ENCODE data around the gene CPZ.

DNA sequence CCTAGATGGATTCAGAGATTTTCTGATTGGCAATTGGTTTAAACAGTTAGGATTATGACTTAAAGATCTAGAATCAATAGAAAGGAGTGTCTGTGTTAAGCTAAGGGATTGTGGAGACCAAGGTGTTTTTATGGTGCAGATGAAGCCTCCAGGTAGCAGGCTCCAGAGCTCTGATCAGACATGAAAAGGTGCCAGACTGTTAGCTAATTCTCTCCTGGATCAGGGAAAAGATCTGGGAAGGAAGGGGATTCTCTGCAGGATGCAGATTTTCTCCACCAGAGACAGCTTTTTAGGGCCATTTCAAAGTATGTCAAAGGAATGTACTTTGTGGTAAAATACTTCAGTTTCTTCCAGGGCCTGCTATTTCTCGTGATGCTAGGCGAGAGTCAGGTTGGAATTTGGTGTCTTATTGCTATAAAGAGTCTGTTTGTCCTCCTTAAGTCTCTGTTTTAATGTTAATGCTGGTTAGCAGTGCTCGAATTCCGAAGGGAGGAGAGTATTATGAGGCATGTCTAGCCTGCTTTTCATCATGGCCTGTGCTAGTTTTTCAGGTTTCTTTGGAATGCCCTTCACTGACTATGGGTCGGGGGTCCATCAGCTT, 24.4 kb upstream of the CPZ start:
- TF ChIP-seq EZH2 (optimal IDR thresholded peaks at IDR 0.05; ENCODE audit: low read depth, low read length) = no peak
- TF ChIP-seq, protein P1, sequence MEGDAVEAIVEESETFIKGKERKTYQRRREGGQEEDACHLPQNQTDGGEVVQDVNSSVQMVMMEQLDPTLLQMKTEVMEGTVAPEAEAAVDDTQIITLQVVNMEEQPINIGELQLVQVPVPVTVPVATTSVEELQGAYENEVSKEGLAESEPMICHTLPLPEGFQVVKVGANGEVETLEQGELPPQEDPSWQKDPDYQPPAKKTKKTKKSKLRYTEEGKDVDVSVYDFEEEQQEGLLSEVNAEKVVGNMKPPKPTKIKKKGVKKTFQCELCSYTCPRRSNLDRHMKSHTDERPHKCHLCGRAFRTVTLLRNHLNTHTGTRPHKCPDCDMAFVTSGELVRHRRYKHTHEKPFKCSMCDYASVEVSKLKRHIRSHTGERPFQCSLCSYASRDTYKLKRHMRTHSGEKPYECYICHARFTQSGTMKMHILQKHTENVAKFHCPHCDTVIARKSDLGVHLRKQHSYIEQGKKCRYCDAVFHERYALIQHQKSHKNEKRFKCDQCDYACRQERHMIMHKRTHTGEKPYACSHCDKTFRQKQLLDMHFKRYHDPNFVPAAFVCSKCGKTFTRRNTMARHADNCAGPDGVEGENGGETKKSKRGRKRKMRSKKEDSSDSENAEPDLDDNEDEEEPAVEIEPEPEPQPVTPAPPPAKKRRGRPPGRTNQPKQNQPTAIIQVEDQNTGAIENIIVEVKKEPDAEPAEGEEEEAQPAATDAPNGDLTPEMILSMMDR (IDR thresholded peaks at IDR 0.05; ENCODE audit: low read length) = no peak
- TF ChIP-seq EZH2phosphoT487 (IDR thresholded peaks at IDR 0.05; ENCODE audit: low read length) = no peak
